Cardiac muscle cell (in vitro differentiated cells and primary cell): ENCODE data around the gene CPNE1. TPM values are rescaled to one million over a fixed set of nuclear protein-coding genes. Genes with fewer than 3 reads are reported as not detected.

Source experiments
- DNase-seq, 2 donors: peaks; one replicate each; pipeline versions ENCODE4 v3.0.0 to v3.0.0-alpha.2; 2010 to 2017; ENCODE audit warnings: low read depth in 1 of 2, low spot score in 1 of 2
- H3K27ac ChIP-seq: fragments of 200-600 bp; sonication (generic); 2 replicates; pipeline ENCODE4 v1.5.1; 2016
- H3K27me3 ChIP-seq: fragments of 200-600 bp; sonication (generic); 2 replicates; pipeline ENCODE4 v1.6.0; 2016; ENCODE audit warnings: control low read depth
- H3K36me3 ChIP-seq: fragments of 200-600 bp; sonication (generic); 2 replicates; pipeline ENCODE4 v1.5.1; 2016; ENCODE audit warnings: control low read depth
- H3K4me1 ChIP-seq: fragments of 200-600 bp; sonication (generic); 2 replicates; pipeline ENCODE4 v1.8.1; 2017; ENCODE audit warnings: low read depth, mild to moderate bottlenecking, mixed run types
- H3K4me3 ChIP-seq: fragments of 200-600 bp; sonication (generic); 2 replicates; pipeline ENCODE4 v1.5.1; 2016; ENCODE audit warnings: mild to moderate bottlenecking
- H3K9me3 ChIP-seq: fragments of 200-600 bp; sonication (generic); 2 replicates; pipeline ENCODE4 v1.5.1; 2017; ENCODE audit warnings: low read depth, mild to moderate bottlenecking, control low read depth
- polyA plus RNA-seq: library from polyadenylated mRNA; unstranded; fragments of >200 nt; fragmentation: Nextera tagmentation; extraction: Ambion mirVana; gene quantifications from 2 replicates; pipeline ENCODE4 v1.2.1, GENCODE V29; 2016
- total RNA-seq: library from RNA; depleted of rRNA; stranded (reverse); fragments of >200 nt; gene quantifications from 2 replicates; pipeline ENCODE4 v1.2.3, GENCODE V29; 2016
- TF ChIP-seq, protein P1 (sequence below): IDR thresholded peaks from 2 replicates; pipeline ENCODE4 v1.5.1; 2012; ENCODE audit warnings: low read depth, mild to moderate bottlenecking, low read length

Gene CPNE1
- total and polyA plus RNA-seq, 2 experiments from 2014 or later = 225 to 355 TPM

DNA sequence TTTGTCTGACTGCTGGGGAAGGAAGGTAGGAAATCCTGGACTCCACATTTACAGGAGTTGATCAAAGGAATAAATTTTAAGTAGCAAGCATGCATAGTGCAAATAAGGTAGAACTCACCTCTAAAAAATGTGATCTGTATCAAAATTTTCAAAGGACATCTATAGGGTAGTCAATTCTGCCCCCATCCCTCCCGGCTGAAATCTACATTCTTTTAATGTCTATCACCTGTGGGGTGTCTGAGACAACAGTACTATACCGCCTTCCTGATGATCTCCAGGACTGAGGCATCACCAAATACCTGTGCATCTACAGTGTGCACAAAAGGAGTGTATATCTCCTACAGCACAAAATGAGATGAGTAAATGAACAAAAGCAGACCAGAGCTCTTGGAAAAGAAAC lies 19.9 kb downstream of the CPNE1 start:
- TF ChIP-seq, protein P1, sequence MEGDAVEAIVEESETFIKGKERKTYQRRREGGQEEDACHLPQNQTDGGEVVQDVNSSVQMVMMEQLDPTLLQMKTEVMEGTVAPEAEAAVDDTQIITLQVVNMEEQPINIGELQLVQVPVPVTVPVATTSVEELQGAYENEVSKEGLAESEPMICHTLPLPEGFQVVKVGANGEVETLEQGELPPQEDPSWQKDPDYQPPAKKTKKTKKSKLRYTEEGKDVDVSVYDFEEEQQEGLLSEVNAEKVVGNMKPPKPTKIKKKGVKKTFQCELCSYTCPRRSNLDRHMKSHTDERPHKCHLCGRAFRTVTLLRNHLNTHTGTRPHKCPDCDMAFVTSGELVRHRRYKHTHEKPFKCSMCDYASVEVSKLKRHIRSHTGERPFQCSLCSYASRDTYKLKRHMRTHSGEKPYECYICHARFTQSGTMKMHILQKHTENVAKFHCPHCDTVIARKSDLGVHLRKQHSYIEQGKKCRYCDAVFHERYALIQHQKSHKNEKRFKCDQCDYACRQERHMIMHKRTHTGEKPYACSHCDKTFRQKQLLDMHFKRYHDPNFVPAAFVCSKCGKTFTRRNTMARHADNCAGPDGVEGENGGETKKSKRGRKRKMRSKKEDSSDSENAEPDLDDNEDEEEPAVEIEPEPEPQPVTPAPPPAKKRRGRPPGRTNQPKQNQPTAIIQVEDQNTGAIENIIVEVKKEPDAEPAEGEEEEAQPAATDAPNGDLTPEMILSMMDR = no peak
- Histone ChIP-seq H3K27ac (no peak overlapping the region), H3K27me3 (no peaks in the 10 kb centered on the region)

DNA sequence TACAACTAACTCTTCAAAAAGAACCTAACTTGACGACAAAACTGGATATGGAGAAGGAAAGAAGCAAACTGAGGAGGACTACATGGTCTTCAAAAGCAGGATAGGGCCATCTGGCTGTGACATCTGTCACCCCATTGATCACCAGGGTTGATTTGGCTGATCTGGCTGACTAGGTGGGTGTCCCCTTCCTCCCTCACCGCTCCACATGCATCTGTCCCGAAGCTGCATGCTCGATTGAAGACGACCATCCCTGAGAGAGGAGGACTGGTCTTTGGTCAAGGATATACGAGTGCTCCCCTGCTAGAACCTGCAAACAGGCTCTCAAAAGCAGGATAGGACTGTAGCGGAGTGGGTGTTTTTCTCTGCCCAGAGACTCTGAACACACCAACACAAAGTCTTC lies 21.7 kb downstream of the CPNE1 start:
- H3K36me3 ChIP-seq = no peaks in the 10 kb centered on the region
- no peak overlapping the region for H3K4me3 ChIP-seq
- H3K9me3 ChIP-seq = no peaks in the 10 kb centered on the region
- DNase-seq = no peak
- H3K4me1 ChIP-seq = peaks cover under 1% of the 10 kb centered on the region
- H3K27ac ChIP-seq = no peak overlapping the region
- TF ChIP-seq, protein P1 = no peak
- no peaks in the 10 kb centered on the region for H3K27me3 ChIP-seq

More for the DNA sequence above, 19.9 kb downstream of the CPNE1 start:
- DNase-seq = no peak
- Histone ChIP-seq H3K36me3 (no peaks in the 10 kb centered on the region), H3K4me1 (no peaks in the 10 kb centered on the region), H3K9me3 (no peaks in the 10 kb centered on the region), H3K4me3 (no peak overlapping the region)

DNA sequence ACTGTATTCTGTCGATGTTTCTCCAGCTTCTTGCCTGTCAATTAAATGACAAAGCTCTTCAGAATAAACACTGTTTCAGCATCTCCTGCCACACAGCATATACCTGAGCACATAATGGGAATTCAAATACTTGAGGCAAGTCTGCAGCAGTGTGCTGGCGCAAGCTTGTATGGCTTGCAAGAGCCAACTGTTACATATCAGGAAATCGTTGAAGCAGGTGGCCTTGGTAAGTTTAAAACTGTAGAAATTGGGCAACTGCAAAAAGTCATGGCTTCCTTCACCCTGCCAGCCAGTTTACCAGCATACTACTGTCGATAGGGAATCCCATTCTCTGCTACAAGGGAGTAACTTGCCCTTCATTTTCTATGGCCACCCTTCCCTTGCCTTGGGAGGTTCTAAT lies 23.0 kb downstream of the CPNE1 start:
- no peak overlapping the region for H3K27ac ChIP-seq
- H3K4me1 ChIP-seq = peaks cover 5% of the 10 kb centered on the region
- no peaks in the 10 kb centered on the region for H3K27me3 ChIP-seq
- TF ChIP-seq, protein P1 = no peak
- no peak for DNase-seq
- no peak overlapping the region for H3K4me3 ChIP-seq
- no peaks in the 10 kb centered on the region for H3K9me3 ChIP-seq
- H3K36me3 ChIP-seq = no peaks in the 10 kb centered on the region

DNA sequence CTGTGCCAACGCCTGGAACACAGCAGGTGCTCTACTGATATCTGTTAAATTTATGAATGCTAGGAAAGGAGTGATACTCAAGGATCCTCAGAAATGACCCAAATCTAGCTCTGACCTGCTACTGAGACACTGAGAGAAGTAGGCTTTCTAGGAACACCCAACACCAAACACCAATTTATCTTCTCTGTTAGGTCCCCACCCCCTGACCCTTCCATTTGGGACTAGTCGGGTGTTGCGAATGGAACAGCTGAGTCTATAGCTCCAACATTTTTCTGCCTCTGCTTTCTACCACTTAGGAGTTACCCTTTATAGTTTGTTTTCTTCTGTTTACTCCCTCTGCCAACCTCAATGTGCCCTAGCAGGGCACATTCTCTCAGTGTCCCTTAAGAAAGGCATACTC lies 24.0 kb downstream of the CPNE1 start:
- TF ChIP-seq, protein P1 = no peak
- H3K36me3 ChIP-seq = no peaks in the 10 kb centered on the region
- DNase-seq = no peak
- H3K27me3 ChIP-seq = no peaks in the 10 kb centered on the region
- H3K27ac ChIP-seq = peak overlapping the region; percentile 46
- H3K4me3 ChIP-seq = no peak overlapping the region
- H3K9me3 ChIP-seq = no peaks in the 10 kb centered on the region
- peaks cover 14% of the 10 kb centered on the region for H3K4me1 ChIP-seq

DNA sequence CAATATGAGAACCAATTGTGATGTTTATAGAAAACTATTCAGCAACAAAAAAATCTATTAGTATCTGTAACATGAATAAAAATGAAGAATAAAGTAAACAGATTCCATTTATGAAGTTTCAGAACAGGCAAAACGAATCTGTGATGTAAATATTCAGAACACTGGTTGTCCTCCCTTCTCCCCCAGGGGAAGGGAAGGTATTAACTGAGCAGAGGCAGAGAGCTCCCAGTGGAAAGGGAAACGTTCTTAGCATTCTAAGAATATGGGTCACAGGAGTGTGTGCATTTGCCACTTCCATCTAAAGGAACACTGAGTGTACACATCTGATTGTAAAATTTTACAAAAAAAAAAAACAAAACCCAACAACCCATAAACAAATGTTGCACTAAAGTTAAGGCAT lies 25.9 kb downstream of the CPNE1 start:
- no peak for DNase-seq
- no peaks in the 10 kb centered on the region for H3K27me3 ChIP-seq
- TF ChIP-seq, protein P1 = no peak

DNA sequence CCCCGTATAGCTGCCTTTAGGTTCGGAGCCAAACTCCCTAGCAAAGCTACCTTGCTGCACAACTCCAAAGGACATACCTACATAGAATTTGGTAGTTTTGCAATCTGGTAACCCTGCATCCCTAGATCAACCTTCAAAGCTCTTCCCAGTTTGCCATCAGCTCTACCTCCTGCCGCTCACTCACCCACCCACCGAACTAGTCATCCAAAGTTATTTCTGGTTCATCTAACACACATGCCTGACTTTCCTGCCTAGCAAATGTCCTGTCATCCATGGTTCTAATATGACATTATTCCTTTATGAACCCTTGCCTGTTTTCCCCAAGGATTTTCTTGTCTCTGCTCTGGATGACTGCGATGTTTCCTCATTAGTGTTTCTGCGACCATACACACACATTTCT lies 27.4 kb downstream of the CPNE1 start:
- Histone ChIP-seq H3K4me1 (peaks cover 14% of the 10 kb centered on the region), H3K4me3 (no peak overlapping the region), H3K27ac (peak overlapping the region; percentile 41), H3K36me3 (no peaks in the 10 kb centered on the region), H3K9me3 (no peaks in the 10 kb centered on the region), H3K27me3 (no peaks in the 10 kb centered on the region)
- no peak for DNase-seq
- TF ChIP-seq, protein P1 = no peak

More for the DNA sequence above, 25.9 kb downstream of the CPNE1 start:
- Histone ChIP-seq H3K4me3 (no peak overlapping the region), H3K27ac (no peak overlapping the region), H3K36me3 (no peaks in the 10 kb centered on the region), H3K4me1 (peaks cover 14% of the 10 kb centered on the region), H3K9me3 (no peaks in the 10 kb centered on the region)
